Spinal cord (tissue), 10 donors: ENCODE results near the gene RIMBP2. TPM values are rescaled to one million over a fixed set of nuclear protein-coding genes. Genes with fewer than 3 reads are reported as not detected.
"Not testable (repeated sequence)": the region's sequence is repeated elsewhere in the genome, so short reads cannot be mapped to it uniquely, and the experiment has no call there.

Source experiments
- DNase-seq, 6 donors: peaks; one replicate each; pipeline versions ENCODE4 v3.0.0 to v3.0.0-alpha.2; 2013 to 2015; ENCODE audit warnings: low spot score in 6 of 6, low read depth in 4 of 6
- H3K27ac ChIP-seq: one replicate; pipeline ENCODE4 v1.5.1; 2013; ENCODE audit warnings: low read depth, low read length, control low read depth
- H3K27me3 ChIP-seq: one replicate; pipeline ENCODE4 v1.6.1; 2013; ENCODE audit warnings: low read length; ENCODE audit not compliant: control insufficient read depth, insufficient read depth
- H3K36me3 ChIP-seq: one replicate; pipeline ENCODE4 v1.6.1; 2013; ENCODE audit warnings: low read length; ENCODE audit not compliant: control insufficient read depth, insufficient read depth
- H3K4me1 ChIP-seq: one replicate; pipeline ENCODE4 v1.6.1; 2013; ENCODE audit warnings: low read length; ENCODE audit not compliant: control insufficient read depth, insufficient read depth
- H3K4me3 ChIP-seq: one replicate; pipeline ENCODE4 v1.5.1; 2013; ENCODE audit warnings: low read depth, low read length, control low read depth
- H3K9me3 ChIP-seq: one replicate; pipeline ENCODE4 v1.6.1; 2013; ENCODE audit warnings: low read length; ENCODE audit not compliant: control insufficient read depth, insufficient read depth
- WGBS: methylation state at CpG from one replicate; pipeline ENCODE4 v1.1.5; 2013; ENCODE audit warnings: missing lambda C conversion rate; ENCODE audit not compliant: insufficient coverage; 5-methylcytosine and 5-hydroxymethylcytosine counted together
- polyA plus RNA-seq, 2 donors: library from polyadenylated mRNA; unstranded; fragments of 120-200 nt; gene quantifications; one replicate each; pipeline ENCODE4 v1.2.1, GENCODE V29; 2013; ENCODE audit not compliant: insufficient read length in 2 of 2
- total RNA-seq, 2 donors: library from RNA; depleted of rRNA in 1 of 2; stranded (reverse); fragments of 120-200 nt in 1 of 2; fragments of >200 nt in 1 of 2; gene quantifications; one replicate each; pipeline versions ENCODE4 v1.2.3 to v1.2.4, GENCODE V29; 2013 to 2014
- donor health status: healthy.

The RIMBP2 gene
- total and polyA plus RNA-seq, 4 donors, result 11.4 to 37.3 (median 27.5) TPM

DNA sequence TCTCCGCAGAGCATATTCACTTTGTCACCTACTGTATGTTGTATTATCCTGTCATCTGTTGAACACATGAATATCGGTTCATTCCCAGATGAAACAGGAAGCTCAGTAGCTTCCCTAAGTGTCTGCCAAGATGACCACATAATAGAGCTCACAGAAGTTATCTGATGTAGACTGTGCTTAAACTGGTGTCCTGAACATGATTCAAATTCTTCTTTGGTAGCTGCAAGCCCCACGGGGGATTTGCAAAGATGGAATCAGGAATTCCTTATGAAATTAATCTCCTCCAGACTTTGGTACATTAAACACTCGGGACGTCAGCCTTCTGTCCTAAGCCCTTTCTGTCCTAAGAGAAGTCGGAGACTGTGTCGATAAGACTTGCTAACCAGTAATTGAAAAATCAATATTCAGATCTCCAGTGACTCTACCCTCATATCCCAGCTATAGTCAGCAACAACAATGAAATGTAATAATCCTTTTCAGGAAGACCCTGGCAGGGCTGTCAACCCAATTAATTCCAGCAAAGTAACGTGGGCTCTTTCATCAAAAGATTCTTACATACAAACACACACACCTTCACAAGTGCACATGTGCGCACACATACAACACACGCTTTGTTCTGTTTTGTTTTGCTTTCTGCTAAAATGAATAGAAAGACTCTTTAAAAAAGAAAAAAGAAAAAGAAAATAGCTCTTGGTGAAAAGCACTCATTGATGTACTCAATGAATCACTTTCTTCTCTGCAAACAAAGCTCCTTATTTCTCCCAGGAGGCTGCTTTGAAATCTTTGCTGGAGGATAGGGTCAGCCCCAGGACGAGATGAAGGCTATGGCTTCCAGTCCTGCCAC is 127.2 kb downstream of the RIMBP2 start:
- Histone ChIP-seq H3K4me3 (no peak overlapping the region), H3K27ac (no peak overlapping the region), H3K36me3 (no peaks in the 10 kb centered on the region), H3K9me3 (no peaks in the 10 kb centered on the region), H3K27me3 (no peaks in the 10 kb centered on the region), H3K4me1 (peaks cover 20% of the 10 kb centered on the region)
- peak in 1 of 6 donors; percentile 57 for DNase-seq
- WGBS, result 60% methylated on average over 2 of the region's 11 CpGs

DNA sequence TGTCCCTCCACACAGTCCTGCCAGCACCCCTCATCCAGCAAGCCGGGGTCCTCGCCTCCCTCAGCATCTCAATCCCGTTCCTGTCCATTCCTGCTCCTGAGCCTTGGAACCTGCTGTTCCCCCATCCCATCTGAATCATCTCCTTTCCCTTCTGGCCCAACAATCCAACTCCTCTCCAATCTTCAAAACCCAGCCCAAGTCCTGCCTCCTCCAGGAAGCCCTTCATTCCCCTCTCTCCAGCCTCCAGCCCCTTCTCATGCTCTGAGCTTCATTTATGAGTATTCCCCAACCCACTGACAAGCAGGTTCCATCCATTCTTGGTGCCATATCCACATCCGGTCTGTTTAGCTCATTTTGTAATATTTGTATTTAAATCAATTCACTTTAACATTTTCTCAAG is 128.1 kb downstream of the RIMBP2 start:
- 98% methylated on average over 3 of the region's 4 CpGs for WGBS

DNA sequence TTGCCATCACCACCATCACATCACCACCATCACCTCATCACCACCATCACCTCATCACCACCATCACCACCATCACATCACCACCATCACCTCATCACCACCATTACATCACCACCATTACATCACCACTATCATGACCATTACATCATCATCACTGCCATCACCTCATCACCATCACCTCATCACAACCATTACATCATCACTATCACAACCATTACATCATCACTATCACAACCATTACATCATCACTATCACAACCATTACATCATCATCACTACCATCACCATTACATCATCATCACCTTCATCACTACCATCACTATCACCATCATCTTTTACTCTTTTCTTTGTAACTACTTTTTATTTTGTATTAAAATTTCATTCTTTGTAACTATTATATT is 131.6 kb downstream of the RIMBP2 start:
- not testable (repeated sequence) for DNase-seq, H3K4me3 ChIP-seq, H3K27ac ChIP-seq, H3K4me1 ChIP-seq, H3K9me3 ChIP-seq, H3K36me3 ChIP-seq, H3K27me3 ChIP-seq

More for the DNA sequence above, 128.1 kb downstream of the RIMBP2 start:
- Histone ChIP-seq H3K9me3 (no peaks in the 10 kb centered on the region), H3K27ac (no peak overlapping the region), H3K27me3 (no peaks in the 10 kb centered on the region), H3K4me1 (peaks cover 20% of the 10 kb centered on the region), H3K36me3 (no peaks in the 10 kb centered on the region), H3K4me3 (no peak overlapping the region)
- no peak for DNase-seq

DNA sequence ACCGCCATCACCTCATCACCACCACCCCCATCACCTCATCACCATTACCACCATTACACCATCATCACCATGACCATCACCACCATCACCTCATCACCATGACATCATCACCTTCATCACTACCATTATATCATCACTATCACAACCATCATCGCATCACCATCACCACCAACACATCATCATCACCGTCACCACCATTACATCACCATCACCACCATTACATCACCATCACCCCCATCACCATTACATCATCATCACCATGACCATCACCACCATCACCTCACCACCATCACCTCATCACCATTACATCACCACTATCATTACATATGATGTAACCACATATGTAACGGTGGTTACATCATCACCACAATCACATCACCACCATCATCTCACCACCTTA is 132.3 kb downstream of the RIMBP2 start:
- Histone ChIP-seq H3K9me3 (no peaks in the 10 kb centered on the region), H3K27me3 (no peaks in the 10 kb centered on the region), H3K4me1 (peaks cover 5% of the 10 kb centered on the region), H3K36me3 (no peaks in the 10 kb centered on the region), H3K27ac (no peak overlapping the region), H3K4me3 (no peak overlapping the region)
- 98% methylated on average over 3 of the region's 4 CpGs for WGBS
- DNase-seq, result no peak

DNA sequence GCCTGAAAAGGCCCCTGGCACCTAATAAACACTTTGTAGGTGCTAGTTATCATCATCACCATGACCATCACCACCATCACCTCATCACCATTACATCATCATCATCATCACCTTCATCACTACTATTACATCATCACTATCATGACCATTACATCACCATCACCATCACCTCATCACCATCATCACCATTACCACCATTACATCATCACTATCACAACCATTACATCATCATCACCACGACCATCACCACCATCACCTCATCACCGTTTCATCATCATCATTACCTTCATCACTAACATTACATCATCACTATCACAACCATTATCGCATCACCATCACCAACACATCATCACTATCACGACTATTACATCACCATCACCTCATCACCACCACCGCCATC is 132.8 kb downstream of the RIMBP2 start:
- DNase-seq, result no peak
- Histone ChIP-seq H3K27ac (no peak overlapping the region), H3K27me3 (no peaks in the 10 kb centered on the region), H3K36me3 (no peaks in the 10 kb centered on the region), H3K4me3 (no peak overlapping the region), H3K9me3 (no peaks in the 10 kb centered on the region), H3K4me1 (peaks cover 5% of the 10 kb centered on the region)
- 98% methylated on average over 5 of the region's 5 CpGs for WGBS

DNA sequence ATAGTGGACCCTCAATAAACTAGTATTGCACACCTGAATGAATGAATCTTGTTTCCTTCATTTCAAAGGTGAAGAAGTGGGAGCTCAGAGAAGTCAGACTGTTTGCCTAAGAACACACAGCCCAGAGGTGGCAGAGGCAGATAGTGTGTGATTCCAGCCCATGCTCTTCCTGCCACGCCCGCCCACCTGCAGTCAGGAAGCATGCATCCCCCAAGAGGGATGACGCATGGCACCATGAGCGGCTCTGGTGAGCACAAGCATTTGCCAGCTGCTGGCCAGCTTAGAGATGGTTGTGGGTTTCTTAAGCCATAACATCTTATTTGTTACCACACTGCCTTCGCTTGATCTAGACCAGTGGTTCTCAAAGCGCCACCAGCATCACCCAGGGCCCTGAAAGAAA is 133.8 kb downstream of the RIMBP2 start:
- Histone ChIP-seq H3K27ac (no peak overlapping the region), H3K4me1 (peaks cover 5% of the 10 kb centered on the region), H3K9me3 (no peaks in the 10 kb centered on the region), H3K36me3 (no peaks in the 10 kb centered on the region), H3K4me3 (no peak overlapping the region), H3K27me3 (no peaks in the 10 kb centered on the region)
- DNase-seq, result no peak
- WGBS, result 100% methylated on average over 4 of the region's 6 CpGs

DNA sequence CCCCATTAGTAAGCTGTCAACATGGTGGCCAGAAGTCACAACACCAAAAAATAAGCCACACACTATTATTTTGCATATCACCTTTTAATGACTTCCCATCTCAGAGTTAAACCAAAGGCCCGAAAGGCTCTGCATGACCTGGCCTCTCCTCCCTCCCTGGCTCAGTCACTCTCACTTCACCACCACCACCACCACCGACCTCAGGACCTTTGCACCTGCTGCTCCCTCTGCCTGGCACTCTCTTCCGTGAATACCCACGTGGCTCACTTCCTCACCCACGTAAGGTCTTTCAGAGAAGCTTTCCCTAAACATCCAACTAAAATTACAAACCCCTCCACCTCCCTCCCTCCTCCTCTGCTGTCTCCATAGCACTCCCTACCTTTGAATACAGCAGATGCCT is 134.3 kb downstream of the RIMBP2 start:
- no peaks in the 10 kb centered on the region for H3K36me3 ChIP-seq
- no peak for DNase-seq
- WGBS, result 84% methylated on average over 5 of the region's 5 CpGs
- peaks cover 7% of the 10 kb centered on the region for H3K4me1 ChIP-seq
- no peak overlapping the region for H3K4me3 ChIP-seq
- H3K27me3 ChIP-seq, result no peaks in the 10 kb centered on the region
- no peak overlapping the region for H3K27ac ChIP-seq
- no peaks in the 10 kb centered on the region for H3K9me3 ChIP-seq

DNA sequence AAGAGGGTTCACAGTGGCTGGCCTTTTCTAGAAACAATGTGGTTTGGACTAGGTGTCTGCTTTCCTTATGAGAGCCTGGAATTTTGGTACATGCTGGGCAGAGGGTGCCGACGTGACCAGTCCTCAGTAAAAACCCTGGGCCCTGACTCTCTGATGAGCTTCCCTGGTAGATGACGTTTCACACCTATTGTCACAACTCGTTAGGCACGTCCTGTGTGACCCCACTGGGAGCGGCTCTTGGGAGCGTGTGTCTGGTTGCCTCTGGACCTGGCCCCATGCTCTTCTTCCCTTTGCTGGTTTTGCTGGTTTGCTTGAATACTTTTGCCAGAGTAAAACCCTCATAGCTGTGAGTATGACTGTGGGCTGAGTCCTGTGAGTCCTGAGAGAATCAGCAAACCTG is 136.9 kb downstream of the RIMBP2 start:
- Histone ChIP-seq H3K4me3 (no peak overlapping the region), H3K27ac (no peak overlapping the region), H3K27me3 (no peaks in the 10 kb centered on the region), H3K9me3 (no peaks in the 10 kb centered on the region), H3K4me1 (peaks cover 19% of the 10 kb centered on the region), H3K36me3 (no peaks in the 10 kb centered on the region)
- 71% methylated on average over 7 of the region's 7 CpGs for WGBS
- DNase-seq, result no peak

DNA sequence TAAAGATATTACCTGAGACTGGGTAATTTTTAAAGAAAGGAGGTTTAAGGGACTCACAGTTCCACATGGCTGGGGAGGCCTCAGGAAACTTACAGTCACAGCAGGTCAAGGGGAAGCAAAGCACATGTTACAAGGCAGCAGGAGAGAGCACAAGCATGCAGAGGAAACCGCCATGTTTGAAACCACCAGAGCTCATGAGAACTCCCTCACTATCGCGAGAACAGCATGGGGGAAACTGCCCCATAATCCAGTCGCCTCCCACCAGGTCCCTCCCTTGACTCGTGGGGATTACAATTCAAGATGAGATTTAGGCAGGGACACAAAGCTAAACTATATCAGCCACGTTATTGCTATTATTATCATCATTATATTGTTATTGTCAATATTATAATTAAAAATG is 138.7 kb downstream of the RIMBP2 start:
- Histone ChIP-seq H3K4me1 (peaks cover 32% of the 10 kb centered on the region), H3K4me3 (no peak overlapping the region), H3K27me3 (no peaks in the 10 kb centered on the region), H3K27ac (no peak overlapping the region), H3K9me3 (no peaks in the 10 kb centered on the region), H3K36me3 (no peaks in the 10 kb centered on the region)
- WGBS, result no CpG with 5 or more reads among the region's 6 CpGs
- peak in 1 of 6 donors; percentile 68 for DNase-seq

DNA sequence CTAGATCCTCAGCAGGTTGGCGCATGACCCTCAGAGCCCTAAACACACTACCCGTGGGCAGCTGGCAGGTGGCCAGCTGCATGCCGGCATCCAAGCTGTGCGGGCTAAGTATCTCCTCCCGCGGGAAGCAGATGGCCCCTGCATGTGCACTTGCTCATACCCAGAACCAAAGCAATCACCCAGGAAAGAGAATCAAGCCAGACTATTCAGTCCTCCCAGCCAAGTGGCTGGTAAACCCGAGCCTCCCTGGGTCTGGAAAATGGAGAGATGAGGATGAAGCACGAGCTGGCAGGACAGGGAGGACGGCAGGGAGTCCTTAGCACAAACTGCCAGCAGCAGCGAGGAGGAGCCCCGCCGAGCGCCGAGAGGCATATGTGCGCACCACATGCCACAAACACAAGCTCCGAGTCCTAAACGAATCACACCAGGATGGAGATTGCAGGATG is 139.7 kb downstream of the RIMBP2 start:
- peak in 2 of 6 donors; percentile 84 to 91 for DNase-seq
- H3K4me3 ChIP-seq, result no peak overlapping the region
- WGBS, result 21% methylated on average over 11 of the region's 17 CpGs

More for the DNA sequence above, 139.7 kb downstream of the RIMBP2 start:
- Histone ChIP-seq H3K27ac (no peak overlapping the region), H3K9me3 (no peaks in the 10 kb centered on the region), H3K4me1 (peaks cover 40% of the 10 kb centered on the region), H3K36me3 (no peaks in the 10 kb centered on the region), H3K27me3 (no peaks in the 10 kb centered on the region)
